HFF-Myc (cell line): Measurements from ENCODE around the gene SHROOM2.

Experiments
- DNase-seq: peaks from one replicate; pipeline ENCODE4 v3.0.0-alpha.2; 2011; ENCODE audit warnings: low read depth; ENCODE audit errors: extremely low read depth
- H3K4me3 ChIP-seq: replicated peaks from 2 replicates; pipeline ENCODE4 v1.5.1; 2011; ENCODE audit warnings: low read depth, mild to moderate bottlenecking, control low read depth, low read length
- CTCF ChIP-seq: IDR thresholded peaks from 2 replicates; pipeline ENCODE4 v1.5.1; 2012; ENCODE audit warnings: mild to moderate bottlenecking, low read depth, low read length, control low read depth; ENCODE audit errors: missing control alignments

Gene SHROOM2

GRCh38 chrX:9919632-9920172, 133.5 kb downstream of the SHROOM2 start:
- H3K4me3 ChIP-seq = no peak overlapping the region
- no peak for DNase-seq
- no peak for TF ChIP-seq CTCF

GRCh38 chrX:9921407-9921806, 135.2 kb downstream of the SHROOM2 start:
- DNase-seq = no peak
- H3K4me3 ChIP-seq = no peak overlapping the region
- no peak for TF ChIP-seq CTCF

GRCh38 chrX:9923357-9923756, 137.1 kb downstream of the SHROOM2 start:
- no peak overlapping the region for H3K4me3 ChIP-seq
- no peak for DNase-seq
- TF ChIP-seq CTCF = no peak

DNA sequence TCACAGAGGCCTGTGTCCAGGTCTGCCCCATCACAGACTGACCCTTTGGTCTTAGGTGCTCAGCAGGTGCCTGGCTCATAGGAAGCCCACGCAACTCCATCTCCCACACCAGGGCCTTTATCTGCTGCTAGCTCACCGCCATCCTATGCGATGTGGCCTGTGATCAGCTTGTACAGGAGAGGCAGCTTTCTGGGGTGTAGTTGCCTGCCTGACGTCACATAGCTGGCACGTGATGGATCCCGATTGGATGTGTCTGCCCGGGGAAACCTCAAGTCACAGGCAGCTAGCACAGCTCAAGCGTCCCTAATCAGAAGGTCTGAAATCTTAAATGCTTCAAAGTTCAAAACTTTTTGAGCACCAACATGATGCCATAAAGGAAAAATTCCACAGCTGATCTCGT, 139.8 kb downstream of the SHROOM2 start:
- H3K4me3 ChIP-seq = no peak overlapping the region
- no peak for DNase-seq
- TF ChIP-seq CTCF = no peak

- H3K4me3 ChIP-seq = no peak overlapping the region
- no peak for DNase-seq
- TF ChIP-seq CTCF = no peak
Observed at GRCh38 chrX:9927698-9928482, 141.7 kb downstream of the SHROOM2 start.

DNA sequence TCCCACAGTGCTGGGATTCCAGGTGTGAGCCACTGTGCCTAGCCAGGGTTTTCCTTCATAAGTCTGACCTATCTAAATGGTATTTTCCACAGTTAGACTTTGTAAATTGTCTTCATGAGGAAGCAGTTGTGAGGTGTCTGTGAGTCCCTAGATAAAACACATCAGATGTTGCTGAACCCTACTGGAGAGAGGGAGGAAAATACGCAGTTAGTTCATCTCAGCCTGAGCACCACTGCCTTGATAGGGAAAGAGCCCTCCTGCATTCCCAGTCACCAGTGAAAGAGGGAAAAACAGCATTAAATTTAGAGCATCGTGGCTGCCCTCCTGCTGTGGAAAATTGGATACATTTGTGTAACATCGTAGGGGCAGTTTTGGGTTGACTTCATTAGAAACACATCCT, 149.2 kb downstream of the SHROOM2 start:
- H3K4me3 ChIP-seq = no peak overlapping the region
- TF ChIP-seq CTCF = no peak
- DNase-seq = no peak
